Heart right ventricle (tissue), 16 donors: ENCODE results near the gene ADAMTS17. TPM values are rescaled to one million over a fixed set of nuclear protein-coding genes. Genes with fewer than 3 reads are reported as not detected.

ENCODE experiments used
- ATAC-seq, 8 donors: fragments of 200-7000 bp; cut with Tn5 transposase; one replicate each; pipeline ENCODE4 v1.9.1; 2020; ENCODE audit warnings: mild to moderate bottlenecking in 8 of 8, moderate library complexity in 8 of 8, moderate number of reproducible peaks in 1 of 8
- DNase-seq, 2 donors: peaks; one replicate each; pipeline ENCODE4 v3.0.0-alpha.2; 2020
- H3K27ac ChIP-seq, 10 donors: fragments of 200-600 bp; sonication (generic) in 2 of 10; one replicate each; pipeline versions ENCODE4 v1.5.0 to v1.8.0; 2020 to 2022; ENCODE audit warnings: mild to moderate bottlenecking in 3 of 10
- H3K27me3 ChIP-seq, 7 donors: fragments of 200-600 bp; one replicate each; pipeline ENCODE4 v1.8.0; 2021 to 2022; ENCODE audit warnings: mild to moderate bottlenecking in 2 of 7
- H3K36me3 ChIP-seq, 9 donors: fragments of 200-600 bp; sonication (generic) in 1 of 9; one replicate each; pipeline versions ENCODE4 v1.5.0 to v1.8.0; 2020 to 2022; ENCODE audit warnings: mild to moderate bottlenecking in 2 of 9
- H3K4me1 ChIP-seq, 9 donors: fragments of 200-600 bp; sonication (generic) in 1 of 9; one replicate each; pipeline versions ENCODE4 v1.5.0 to v1.8.0; 2020 to 2022; ENCODE audit warnings: mild to moderate bottlenecking in 4 of 9
- H3K4me3 ChIP-seq, 10 donors: fragments of 200-600 bp; sonication (generic) in 2 of 10; one replicate each; pipeline versions ENCODE4 v1.5.0 to v1.8.0; 2020 to 2022; ENCODE audit warnings: mild to moderate bottlenecking in 7 of 10, moderate library complexity in 2 of 10
- H3K9me3 ChIP-seq, 11 donors: fragments of 200-600 bp in 10 of 11; sonication (generic) in 2 of 11; one replicate each; pipeline versions ENCODE4 v1.5.0 to v1.8.0; 2013 to 2022; ENCODE audit warnings: mild to moderate bottlenecking in 2 of 11, control low read depth in 1 of 11, moderate library complexity in 1 of 11
- CTCF ChIP-seq, 9 donors: fragments of 200-600 bp; sonication (generic) in 2 of 9; IDR thresholded peaks; one replicate each; pipeline versions ENCODE4 v1.5.0 to v1.8.0; 2021 to 2022; ENCODE audit warnings: antibody characterized with exemption in 9 of 9, mild to moderate bottlenecking in 5 of 9, moderate library complexity in 1 of 9
- WGBS, 2 donors: extraction: QIAGEN DNeasy Blood & Tissue Kit; methylation state at CpG; one replicate each; pipeline ENCODE4 v1.1.7; 2013; ENCODE audit warnings: inconsistent platforms in 1 of 2; 5-methylcytosine and 5-hydroxymethylcytosine counted together
- intact Hi-C, 10 donors: fragments of 100-400 bp; cut with DNase I; formaldehyde crosslinking; loops; one replicate each; pipeline versions ENCODE4 v1.11.1 to v1.14.2; 2022
- polyA plus RNA-seq, 2 donors: library from polyadenylated mRNA; stranded (reverse); fragments of 200-250 nt; gene quantifications; one replicate each; pipeline ENCODE4 v1.2.3, GENCODE V29; 2013
- total RNA-seq, 10 donors: library from RNA; stranded (reverse); fragmentation: NEBNext Ultra II Directional in 3 of 10; extraction: Animal tissue kit (Norgen Biotek cat#: 25700) in 3 of 10; gene quantifications; one replicate each; pipeline versions ENCODE4 v1.2.1 to v1.2.4, GENCODE V29; 2021 to 2023
- donor health status: Arrhythmogenic right ventricular cardiomyopathy.
- donor health status: ischemic (EF 13 %, LVEDD 7.1; RV severe dilation, severe dysfunction).
- donor health status: healthy with polysubstance abuse.
- donor health status: DM: no; HTN: yes; CAD: no.
- donor health status: DM: no; HTN: no; CAD: no.
- donor health status: ischemic (EF 25% LVEDD 6.9; RV normal size, moderate dysfunction).
- donor health status: ischemic (EF 25% LVEDD 5.7; RV mildly dilated, moderate dysfunction).
- donor health status: healthy.
- donor health status: DM: yes; HTN: yes; CAD: no.
- donor health status: Ischemic cardiomyopathy.
- donor health status: ischemic (EF 35%, LVEDD 5.7; RV mildly dilated, moderate dysfunction).
- donor health status: nonischemic (EF 11% LVEDD 7.7; RV severe dilation, severe dysfunction).
- donor health status: DM: yes; HTN: yes; CAD: no.
- donor health status: PGD.
- donor health status: ischemic (EF 29% LVEDD 5.4; RV normal size, mild dysfunction).
- donor health status: nonischemic (EF 23%, LVEDD 6.1; RV moderate dilation, normal function).

ADAMTS17 gene
- total and polyA plus RNA-seq, 12 donors = 0.47 to 5.0 (median 1.2) TPM

GRCh38 chr15:99979371-99979770 is 362.4 kb downstream of the ADAMTS17 start:
- H3K36me3 ChIP-seq = no peaks in the 10 kb centered on the region
- no peaks in the 10 kb centered on the region for H3K9me3 ChIP-seq
- DNase-seq (no peak), ATAC-seq (no peak)
- no peaks in the 10 kb centered on the region for H3K27me3 ChIP-seq
- peaks cover 0 to 29% (median 7%) of the 10 kb centered on the region in 9 donors for H3K4me1 ChIP-seq
- 94 to 97% methylated on average over 15 of the region's 15 CpGs for WGBS, 2 donors
- no peak overlapping the region for H3K4me3 ChIP-seq
- TF ChIP-seq CTCF (IDR thresholded peaks at IDR 0.05) = no peak
- intact Hi-C loops = loop anchor here in 1 of 10 donors (10.0 kb wide), 1 partner anchor 365 kb away; the partner anchor contains the start of gene ADAMTS17
- H3K27ac ChIP-seq = no peak overlapping the region

- no peak for ATAC-seq
- intact Hi-C loops = loop anchor here in 1 of 10 donors (10.0 kb wide), 1 partner anchor 366 kb away; the partner anchor contains the start of gene ADAMTS17
- Histone ChIP-seq H3K27me3 (no peaks in the 10 kb centered on the region), H3K9me3 (no peaks in the 10 kb centered on the region), H3K36me3 (no peaks in the 10 kb centered on the region), H3K4me1 (peaks cover 0 to 20% (median 3%) of the 10 kb centered on the region in 9 donors), H3K4me3 (no peak overlapping the region), H3K27ac (no peak overlapping the region)
- 85 to 87% methylated on average over 10 of the region's 10 CpGs for WGBS, 2 donors
- TF ChIP-seq CTCF (IDR thresholded peaks at IDR 0.05) = no peak
- DNase-seq = no peak
Measured at GRCh38 chr15:99978426-99978825, 363.3 kb downstream of the ADAMTS17 start.

GRCh38 chr15:99977929-99978328 is 363.8 kb downstream of the ADAMTS17 start:
- H3K4me3 ChIP-seq = no peak overlapping the region
- DNase-seq = no peak
- WGBS, 2 donors = 86 to 92% methylated on average over 10 of the region's 10 CpGs

GRCh38 chr15:99976811-99977271 is 364.9 kb downstream of the ADAMTS17 start:
- intact Hi-C loops = loop anchor here in 1 of 10 donors (10.0 kb wide), 1 partner anchor 368 kb away; the partner anchor contains the start of gene ADAMTS17
- no peak for DNase-seq

More at GRCh38 chr15:99977929-99978328, 363.8 kb downstream of the ADAMTS17 start:
- Histone ChIP-seq H3K27me3 (no peaks in the 10 kb centered on the region), H3K36me3 (no peaks in the 10 kb centered on the region), H3K27ac (no peak overlapping the region), H3K4me1 (peaks cover 0 to 15% (median 3%) of the 10 kb centered on the region in 9 donors), H3K9me3 (no peaks in the 10 kb centered on the region)
- no peak for TF ChIP-seq CTCF (IDR thresholded peaks at IDR 0.05)
- no peak for ATAC-seq
- intact Hi-C loops = loop anchor here in 1 of 10 donors (10.0 kb wide), 1 partner anchor 367 kb away; the partner anchor contains the start of gene ADAMTS17

More at GRCh38 chr15:99976811-99977271, 364.9 kb downstream of the ADAMTS17 start:
- no peak for ATAC-seq
- no peak overlapping the region for H3K4me3 ChIP-seq
- peaks cover 0 to 11% (median 0%) of the 10 kb centered on the region in 9 donors for H3K4me1 ChIP-seq
- H3K27ac ChIP-seq = no peak overlapping the region
- no peaks in the 10 kb centered on the region for H3K27me3 ChIP-seq
- TF ChIP-seq CTCF (IDR thresholded peaks at IDR 0.05) = no peak
- WGBS, 2 donors = 80 to 83% methylated on average over 9 of the region's 9 CpGs
- no peaks in the 10 kb centered on the region for H3K9me3 ChIP-seq
- H3K36me3 ChIP-seq = no peaks in the 10 kb centered on the region
